Heart right ventricle (tissue), 16 donors: ENCODE measurements around the gene MTMR1. TPM values are rescaled to one million over a fixed set of nuclear protein-coding genes. Genes with fewer than 3 reads are reported as not detected.

ENCODE experiments used
- ATAC-seq, 8 donors: fragments of 200-7000 bp; cut with Tn5 transposase; one replicate each; pipeline ENCODE4 v1.9.1; 2020; ENCODE audit warnings: mild to moderate bottlenecking in 8 of 8, moderate library complexity in 8 of 8, moderate number of reproducible peaks in 1 of 8
- DNase-seq, 2 donors: peaks; one replicate each; pipeline ENCODE4 v3.0.0-alpha.2; 2020
- H3K27ac ChIP-seq, 10 donors: fragments of 200-600 bp; sonication (generic) in 2 of 10; one replicate each; pipeline versions ENCODE4 v1.5.0 to v1.8.0; 2020 to 2022; ENCODE audit warnings: mild to moderate bottlenecking in 3 of 10
- H3K27me3 ChIP-seq, 7 donors: fragments of 200-600 bp; one replicate each; pipeline ENCODE4 v1.8.0; 2021 to 2022; ENCODE audit warnings: mild to moderate bottlenecking in 2 of 7
- H3K36me3 ChIP-seq, 9 donors: fragments of 200-600 bp; sonication (generic) in 1 of 9; one replicate each; pipeline versions ENCODE4 v1.5.0 to v1.8.0; 2020 to 2022; ENCODE audit warnings: mild to moderate bottlenecking in 2 of 9
- H3K4me1 ChIP-seq, 9 donors: fragments of 200-600 bp; sonication (generic) in 1 of 9; one replicate each; pipeline versions ENCODE4 v1.5.0 to v1.8.0; 2020 to 2022; ENCODE audit warnings: mild to moderate bottlenecking in 4 of 9
- H3K4me3 ChIP-seq, 10 donors: fragments of 200-600 bp; sonication (generic) in 2 of 10; one replicate each; pipeline versions ENCODE4 v1.5.0 to v1.8.0; 2020 to 2022; ENCODE audit warnings: mild to moderate bottlenecking in 7 of 10, moderate library complexity in 2 of 10
- H3K9me3 ChIP-seq, 11 donors: fragments of 200-600 bp in 10 of 11; sonication (generic) in 2 of 11; one replicate each; pipeline versions ENCODE4 v1.5.0 to v1.8.0; 2013 to 2022; ENCODE audit warnings: mild to moderate bottlenecking in 2 of 11, control low read depth in 1 of 11, moderate library complexity in 1 of 11
- WGBS, 2 donors: extraction: QIAGEN DNeasy Blood & Tissue Kit; methylation state at CpG; one replicate each; pipeline ENCODE4 v1.1.7; 2013; ENCODE audit warnings: inconsistent platforms in 1 of 2; 5-methylcytosine and 5-hydroxymethylcytosine counted together
- intact Hi-C, 10 donors: fragments of 100-400 bp; cut with DNase I; formaldehyde crosslinking; loops; one replicate each; pipeline versions ENCODE4 v1.11.1 to v1.14.2; 2022
- polyA plus RNA-seq, 2 donors: library from polyadenylated mRNA; stranded (reverse); fragments of 200-250 nt; gene quantifications; one replicate each; pipeline ENCODE4 v1.2.3, GENCODE V29; 2013
- total RNA-seq, 10 donors: library from RNA; stranded (reverse); fragmentation: NEBNext Ultra II Directional in 3 of 10; extraction: Animal tissue kit (Norgen Biotek cat#: 25700) in 3 of 10; gene quantifications; one replicate each; pipeline versions ENCODE4 v1.2.1 to v1.2.4, GENCODE V29; 2021 to 2023
- TF ChIP-seq, protein P1 (sequence below), 9 donors: fragments of 200-600 bp; sonication (generic) in 2 of 9; IDR thresholded peaks; one replicate each; pipeline versions ENCODE4 v1.5.0 to v1.8.0; 2021 to 2022; ENCODE audit warnings: antibody characterized with exemption in 9 of 9, mild to moderate bottlenecking in 5 of 9, moderate library complexity in 1 of 9
- donor health status: Arrhythmogenic right ventricular cardiomyopathy.
- donor health status: ischemic (EF 13 %, LVEDD 7.1; RV severe dilation, severe dysfunction).
- donor health status: healthy with polysubstance abuse.
- donor health status: DM: no; HTN: yes; CAD: no.
- donor health status: DM: no; HTN: no; CAD: no.
- donor health status: ischemic (EF 25% LVEDD 6.9; RV normal size, moderate dysfunction).
- donor health status: ischemic (EF 25% LVEDD 5.7; RV mildly dilated, moderate dysfunction).
- donor health status: healthy.
- donor health status: DM: yes; HTN: yes; CAD: no.
- donor health status: Ischemic cardiomyopathy.
- donor health status: ischemic (EF 35%, LVEDD 5.7; RV mildly dilated, moderate dysfunction).
- donor health status: nonischemic (EF 11% LVEDD 7.7; RV severe dilation, severe dysfunction).
- donor health status: DM: yes; HTN: yes; CAD: no.
- donor health status: PGD.
- donor health status: ischemic (EF 29% LVEDD 5.4; RV normal size, mild dysfunction).
- donor health status: nonischemic (EF 23%, LVEDD 6.1; RV moderate dilation, normal function).

The MTMR1 gene
- total and polyA plus RNA-seq, 12 donors = 5.6 to 24.9 (median 19.2) TPM

DNA sequence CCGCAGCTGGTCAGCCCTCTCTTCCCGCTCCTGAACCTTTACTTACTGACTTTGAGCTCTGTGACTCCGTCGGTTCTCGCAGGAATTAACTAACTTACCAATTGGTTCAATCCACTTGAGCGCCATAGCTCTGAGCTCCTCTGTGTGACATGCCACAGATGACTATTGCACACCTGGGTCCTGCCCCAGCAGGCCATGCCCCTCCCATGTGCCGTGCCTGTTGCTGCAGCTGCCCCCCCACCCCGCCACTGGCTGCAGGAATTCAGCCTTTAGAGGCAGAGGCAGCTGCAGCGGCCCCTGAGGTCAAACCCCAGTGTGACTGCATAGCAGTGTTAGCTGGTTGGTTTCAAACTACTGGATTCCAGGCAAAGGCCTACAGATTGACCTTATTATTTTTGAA lies 70.6 kb downstream of the MTMR1 start:
- intact Hi-C loops = no loop called here
- Histone ChIP-seq H3K27ac (no peak overlapping the region), H3K9me3 (no peaks in the 10 kb centered on the region), H3K4me1 (peaks cover 0 to 16% (median 10%) of the 10 kb centered on the region in 9 donors), H3K4me3 (no peak overlapping the region), H3K36me3 (peaks cover 0 to 17% (median 0%) of the 10 kb centered on the region in 9 donors), H3K27me3 (no peaks in the 10 kb centered on the region)
- ATAC-seq (no peak), DNase-seq (no peak)
- TF ChIP-seq, protein P1, sequence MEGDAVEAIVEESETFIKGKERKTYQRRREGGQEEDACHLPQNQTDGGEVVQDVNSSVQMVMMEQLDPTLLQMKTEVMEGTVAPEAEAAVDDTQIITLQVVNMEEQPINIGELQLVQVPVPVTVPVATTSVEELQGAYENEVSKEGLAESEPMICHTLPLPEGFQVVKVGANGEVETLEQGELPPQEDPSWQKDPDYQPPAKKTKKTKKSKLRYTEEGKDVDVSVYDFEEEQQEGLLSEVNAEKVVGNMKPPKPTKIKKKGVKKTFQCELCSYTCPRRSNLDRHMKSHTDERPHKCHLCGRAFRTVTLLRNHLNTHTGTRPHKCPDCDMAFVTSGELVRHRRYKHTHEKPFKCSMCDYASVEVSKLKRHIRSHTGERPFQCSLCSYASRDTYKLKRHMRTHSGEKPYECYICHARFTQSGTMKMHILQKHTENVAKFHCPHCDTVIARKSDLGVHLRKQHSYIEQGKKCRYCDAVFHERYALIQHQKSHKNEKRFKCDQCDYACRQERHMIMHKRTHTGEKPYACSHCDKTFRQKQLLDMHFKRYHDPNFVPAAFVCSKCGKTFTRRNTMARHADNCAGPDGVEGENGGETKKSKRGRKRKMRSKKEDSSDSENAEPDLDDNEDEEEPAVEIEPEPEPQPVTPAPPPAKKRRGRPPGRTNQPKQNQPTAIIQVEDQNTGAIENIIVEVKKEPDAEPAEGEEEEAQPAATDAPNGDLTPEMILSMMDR (IDR thresholded peaks at IDR 0.05) = no peak
- 90 to 92% methylated on average over 9 of the region's 9 CpGs for WGBS, 2 donors

DNA sequence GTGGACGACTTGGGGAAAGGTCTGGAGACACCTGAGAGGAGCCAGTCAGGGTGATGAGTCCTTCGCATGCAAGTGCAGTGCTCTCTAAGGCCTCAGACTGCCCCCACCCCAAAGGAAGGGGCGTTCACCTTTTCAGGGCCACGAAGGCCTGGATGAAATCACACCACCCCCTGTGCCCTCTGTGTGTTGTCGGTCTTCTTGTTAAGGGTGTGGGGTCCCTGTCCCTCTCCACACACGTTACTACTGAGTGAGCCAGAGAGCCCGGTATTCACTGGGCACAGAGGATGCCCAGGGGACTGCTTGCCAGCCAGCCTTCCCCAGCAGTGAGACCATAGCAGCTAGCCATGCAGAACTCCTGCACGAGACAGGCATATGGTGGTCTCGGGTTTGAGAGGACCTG lies 72.0 kb downstream of the MTMR1 start:
- ATAC-seq (no peak), DNase-seq (no peak)
- no peaks in the 10 kb centered on the region for H3K27me3 ChIP-seq
- 86 to 95% methylated on average over 9 of the region's 9 CpGs for WGBS, 2 donors
- H3K4me1 ChIP-seq = peaks cover 0 to 16% (median 10%) of the 10 kb centered on the region in 9 donors
- TF ChIP-seq, protein P1 (IDR thresholded peaks at IDR 0.05) = no peak
- no peak overlapping the region for H3K4me3 ChIP-seq
- intact Hi-C loops = no loop called here
- H3K36me3 ChIP-seq = peaks cover 0 to 15% (median 0%) of the 10 kb centered on the region in 9 donors
- no peaks in the 10 kb centered on the region for H3K9me3 ChIP-seq
- no peak overlapping the region for H3K27ac ChIP-seq

- TF ChIP-seq, protein P1 (IDR thresholded peaks at IDR 0.05) = no peak
- peaks cover 0 to 16% (median 10%) of the 10 kb centered on the region in 9 donors for H3K4me1 ChIP-seq
- ATAC-seq (no peak), DNase-seq (no peak)
- peaks cover 0 to 15% (median 0%) of the 10 kb centered on the region in 9 donors for H3K36me3 ChIP-seq
- no peaks in the 10 kb centered on the region for H3K9me3 ChIP-seq
- intact Hi-C loops = no loop called here
- 90 to 95% methylated on average over 19 of the region's 19 CpGs for WGBS, 2 donors
- no peaks in the 10 kb centered on the region for H3K27me3 ChIP-seq
- no peak overlapping the region for H3K4me3 ChIP-seq
- H3K27ac ChIP-seq = no peak overlapping the region
Measured at GRCh38 chrX:150765782-150766350, 72.7 kb downstream of the MTMR1 start.

DNA sequence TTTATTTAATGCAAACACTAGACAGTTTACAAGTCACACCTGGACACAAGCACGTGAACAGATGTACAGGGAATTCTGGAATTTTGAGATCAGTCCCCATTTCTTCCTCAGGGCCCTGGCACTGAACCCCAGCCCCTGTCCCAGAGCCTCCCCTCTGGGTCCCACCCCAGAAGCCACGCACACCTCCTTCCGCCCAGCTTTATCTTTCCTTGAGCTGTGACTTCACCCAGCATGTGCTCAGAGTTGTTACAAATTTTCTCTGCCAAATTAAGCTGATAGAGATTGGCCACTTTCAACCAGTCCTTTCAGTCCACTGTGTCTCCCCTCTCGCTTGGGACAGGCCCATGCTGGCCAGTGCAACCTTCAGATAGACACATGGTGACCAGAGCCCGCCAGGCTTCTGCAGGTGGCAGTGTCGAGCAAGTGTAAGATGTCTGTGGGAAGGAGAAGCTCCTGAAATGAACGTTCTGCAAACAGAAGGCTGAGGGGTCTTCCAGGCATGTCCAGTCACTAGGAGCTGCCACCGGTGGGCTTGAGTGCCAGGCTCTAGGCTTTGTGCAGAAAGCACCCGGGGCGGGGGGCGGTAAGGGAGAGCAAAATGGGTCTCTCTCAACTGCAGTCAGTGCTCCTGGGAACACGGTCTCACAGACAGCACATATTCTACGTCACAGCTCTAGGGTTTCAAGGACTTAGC lies 73.3 kb downstream of the MTMR1 start:
- no peak overlapping the region for H3K4me3 ChIP-seq
- TF ChIP-seq, protein P1 (IDR thresholded peaks at IDR 0.05) = peak in 1 of 9 donors; percentile 6
- H3K9me3 ChIP-seq = no peaks in the 10 kb centered on the region
- no peaks in the 10 kb centered on the region for H3K27me3 ChIP-seq
- no peak overlapping the region for H3K27ac ChIP-seq
- H3K36me3 ChIP-seq = peaks cover 0 to 15% (median 0%) of the 10 kb centered on the region in 9 donors
- intact Hi-C loops = no loop called here
- WGBS, 2 donors = 79 to 88% methylated on average over 13 of the region's 13 CpGs
- DNase-seq (no peak), ATAC-seq (peak in 1 of 8 donors; percentile 24)
- H3K4me1 ChIP-seq = peaks cover 0 to 16% (median 10%) of the 10 kb centered on the region in 9 donors
